ENCODE data around the gene MPL. TPM values are rescaled to one million over a fixed set of nuclear protein-coding genes. Genes with fewer than 3 reads are reported as not detected.
A peak's percentile ranks its signal among the peaks of the same experiment; 100 is the strongest.

MPL gene
- total RNA-seq, 1 donor from 2014 or later, result not detected

DNA sequence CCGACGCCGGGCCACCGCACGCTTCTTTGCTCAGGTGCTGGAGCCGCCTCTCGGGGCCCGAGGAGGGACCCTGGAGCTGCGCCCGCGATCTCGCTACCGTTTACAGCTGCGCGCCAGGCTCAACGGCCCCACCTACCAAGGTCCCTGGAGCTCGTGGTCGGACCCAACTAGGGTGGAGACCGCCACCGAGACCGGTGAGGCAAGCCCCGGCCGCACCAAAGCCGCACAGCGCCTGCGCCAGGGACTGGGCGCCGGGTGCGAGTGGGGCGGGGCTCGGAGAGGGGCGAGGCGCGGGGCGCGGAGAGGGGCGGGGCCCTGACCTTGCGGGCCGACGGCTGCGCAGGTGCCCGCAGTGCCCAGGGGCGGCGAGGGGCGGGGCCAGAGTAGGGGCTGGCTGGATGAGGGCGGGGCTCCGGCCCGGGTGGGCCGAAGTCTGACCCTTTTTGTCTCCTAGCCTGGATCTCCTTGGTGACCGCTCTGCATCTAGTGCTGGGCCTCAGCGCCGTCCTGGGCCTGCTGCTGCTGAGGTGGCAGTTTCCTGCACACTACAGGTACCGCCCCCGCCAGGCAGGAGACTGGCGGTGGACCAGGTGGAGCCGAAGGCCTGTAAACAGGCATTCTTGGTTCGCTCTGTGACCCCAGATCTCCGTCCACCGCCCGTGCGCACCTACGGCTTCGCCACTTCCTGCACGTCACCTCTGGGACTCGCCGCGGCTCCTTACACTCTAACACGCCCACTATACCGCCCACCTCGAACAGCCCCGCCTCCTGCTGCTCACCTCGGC lies 11.4 kb downstream of the MPL start:
- no peaks in the 10 kb centered on the region for H3K36me3 ChIP-seq

DNA sequence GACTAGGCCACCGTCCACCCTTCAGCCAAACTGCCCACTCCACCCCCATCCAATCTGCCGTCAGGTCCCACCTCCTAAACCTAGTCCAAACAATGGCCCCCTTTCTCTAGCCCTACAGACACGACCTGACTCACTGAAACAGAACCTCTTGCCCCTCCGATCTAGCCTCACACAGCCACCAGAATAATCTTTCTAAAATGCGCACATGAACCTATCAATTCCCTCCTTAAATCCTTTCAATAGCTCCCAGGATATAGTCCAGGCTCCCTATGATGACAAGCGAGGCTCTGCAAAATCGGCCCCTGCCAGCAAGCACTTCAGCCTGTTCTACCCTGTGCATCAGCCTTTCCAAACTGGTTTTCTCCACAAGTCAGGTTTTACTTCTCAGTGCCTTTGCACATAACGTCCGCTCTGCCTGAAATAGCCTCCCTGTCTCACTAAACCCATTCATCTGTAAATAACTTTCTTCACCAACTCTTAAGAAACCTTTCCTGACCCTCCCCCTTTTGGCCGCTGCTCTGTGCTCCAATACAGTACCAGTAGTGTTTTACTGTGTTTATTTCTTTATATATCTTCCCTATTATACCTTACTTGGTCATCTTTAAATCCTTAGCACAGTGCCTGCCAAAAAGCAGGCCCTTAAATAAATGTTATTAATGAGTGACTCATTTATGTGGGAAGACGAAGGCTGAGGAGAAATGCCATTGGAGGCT lies 12.1 kb downstream of the MPL start:
- H3K36me3 ChIP-seq, result no peaks in the 10 kb centered on the region
- TF ChIP-seq, protein P1, sequence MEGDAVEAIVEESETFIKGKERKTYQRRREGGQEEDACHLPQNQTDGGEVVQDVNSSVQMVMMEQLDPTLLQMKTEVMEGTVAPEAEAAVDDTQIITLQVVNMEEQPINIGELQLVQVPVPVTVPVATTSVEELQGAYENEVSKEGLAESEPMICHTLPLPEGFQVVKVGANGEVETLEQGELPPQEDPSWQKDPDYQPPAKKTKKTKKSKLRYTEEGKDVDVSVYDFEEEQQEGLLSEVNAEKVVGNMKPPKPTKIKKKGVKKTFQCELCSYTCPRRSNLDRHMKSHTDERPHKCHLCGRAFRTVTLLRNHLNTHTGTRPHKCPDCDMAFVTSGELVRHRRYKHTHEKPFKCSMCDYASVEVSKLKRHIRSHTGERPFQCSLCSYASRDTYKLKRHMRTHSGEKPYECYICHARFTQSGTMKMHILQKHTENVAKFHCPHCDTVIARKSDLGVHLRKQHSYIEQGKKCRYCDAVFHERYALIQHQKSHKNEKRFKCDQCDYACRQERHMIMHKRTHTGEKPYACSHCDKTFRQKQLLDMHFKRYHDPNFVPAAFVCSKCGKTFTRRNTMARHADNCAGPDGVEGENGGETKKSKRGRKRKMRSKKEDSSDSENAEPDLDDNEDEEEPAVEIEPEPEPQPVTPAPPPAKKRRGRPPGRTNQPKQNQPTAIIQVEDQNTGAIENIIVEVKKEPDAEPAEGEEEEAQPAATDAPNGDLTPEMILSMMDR (IDR thresholded peaks at IDR 0.05), result no peak
- H3K9me3 ChIP-seq, result no peaks in the 10 kb centered on the region
- intact Hi-C loops (cut with DNase I), result loop anchor here (1.0 to 10.0 kb wide), 6 partner anchors 9 to 505 kb away; partner anchors contain the start of genes CDC20, CFAP57, EBNA1BP2 and ELOVL1
- H3K27ac ChIP-seq, result peak overlapping the region; percentile 80 to 87
- no peaks in the 10 kb centered on the region for H3K4me1 ChIP-seq
- H3K4me3 ChIP-seq, result peak overlapping the region; percentile 67 to 73
- DNase-seq (ENCODE audit: low spot score in 2 of 2), result no peak
- no peaks in the 10 kb centered on the region for H3K27me3 ChIP-seq

More for the DNA sequence above, 11.4 kb downstream of the MPL start:
- TF ChIP-seq, protein P1 (IDR thresholded peaks at IDR 0.05), result no peak
- intact Hi-C loops (cut with DNase I), result loop anchor here (1.0 to 5.0 kb wide), 4 partner anchors 9 to 177 kb away; partner anchors contain the start of genes CDC20, CFAP57, EBNA1BP2 and ELOVL1
- Histone ChIP-seq H3K9me3 (no peaks in the 10 kb centered on the region), H3K27me3 (no peaks in the 10 kb centered on the region), H3K4me3 (peak overlapping the region; percentile 67 to 73), H3K27ac (peak overlapping the region; percentile 80 to 87), H3K4me1 (no peaks in the 10 kb centered on the region)
- peak; percentile 55 to 92 for DNase-seq (ENCODE audit: low spot score in 2 of 2)

DNA sequence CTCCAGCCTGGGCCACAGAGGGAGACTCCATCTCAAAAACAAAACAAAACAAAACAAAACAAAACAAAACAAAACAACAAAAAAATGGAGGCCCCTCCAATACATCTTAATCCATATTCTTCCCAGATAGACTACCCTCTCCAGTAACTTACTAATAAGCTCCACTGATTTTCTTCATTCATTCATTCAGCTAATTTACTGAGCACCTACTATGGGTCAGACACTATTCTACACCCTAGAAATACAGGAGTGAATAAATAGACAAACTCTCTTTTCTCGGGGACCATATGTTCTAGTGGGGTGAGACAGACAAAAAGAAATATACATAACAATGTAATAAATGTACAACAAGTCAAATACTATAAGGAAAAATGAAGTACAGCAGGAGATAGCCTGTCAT lies 13.4 kb downstream of the MPL start:
- no peaks in the 10 kb centered on the region for H3K36me3 ChIP-seq
- no peak for DNase-seq (ENCODE audit: low spot score in 2 of 2)
- TF ChIP-seq, protein P1 (IDR thresholded peaks at IDR 0.05), result no peak
- H3K4me3 ChIP-seq, result no peak overlapping the region
- no peaks in the 10 kb centered on the region for H3K9me3 ChIP-seq
- H3K27ac ChIP-seq, result no peak overlapping the region
- H3K4me1 ChIP-seq, result no peaks in the 10 kb centered on the region
- no peaks in the 10 kb centered on the region for H3K27me3 ChIP-seq
- intact Hi-C loops (cut with DNase I), result loop anchor here (10.0 kb wide), 2 partner anchors 416 to 506 kb away; partner anchors contain the start of gene ZNF691

DNA sequence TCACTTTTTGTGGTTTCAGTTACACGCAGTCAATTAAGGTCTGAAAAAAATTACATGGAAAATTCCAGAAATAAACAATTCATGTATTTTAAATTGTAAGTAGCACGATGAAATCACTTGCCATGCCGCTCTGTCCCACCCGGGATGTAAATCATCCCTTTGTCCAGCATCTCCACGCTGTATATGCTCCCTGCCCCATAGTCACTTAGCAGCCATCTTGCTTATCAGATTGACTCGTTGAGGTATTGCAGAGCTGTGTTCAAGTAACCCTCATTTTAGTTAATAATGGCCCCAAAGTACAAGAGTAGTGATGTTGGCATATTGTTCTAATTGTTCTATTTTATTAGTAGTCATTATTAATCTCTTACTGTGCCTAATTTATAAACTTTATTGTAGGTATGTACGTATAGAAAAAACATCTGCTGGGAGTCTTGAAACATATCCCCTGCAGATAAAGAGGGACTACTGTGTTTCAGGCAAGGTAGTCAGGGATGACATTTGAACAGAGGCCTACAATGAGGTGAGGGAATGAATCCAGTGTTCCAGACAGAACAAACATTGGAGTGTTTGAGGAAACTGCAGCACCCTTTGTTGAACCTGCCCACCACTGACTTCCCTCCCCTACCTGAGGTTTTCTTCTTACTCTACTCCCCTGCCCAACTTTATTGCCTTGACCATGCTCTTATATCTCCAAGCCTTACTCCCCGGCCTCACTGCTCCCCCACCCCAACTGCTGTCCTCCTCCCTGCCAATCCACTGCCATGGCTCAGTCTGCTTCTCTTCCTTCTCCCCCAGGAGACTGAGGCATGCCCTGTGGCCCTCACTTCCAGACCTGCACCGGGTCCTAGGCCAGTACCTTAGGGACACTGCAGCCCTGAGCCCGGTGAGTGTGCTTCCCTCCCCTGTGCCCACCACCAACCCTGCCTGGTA lies 14.1 kb downstream of the MPL start:
- no peaks in the 10 kb centered on the region for H3K9me3 ChIP-seq
- H3K4me1 ChIP-seq, result no peaks in the 10 kb centered on the region
- no peak overlapping the region for H3K4me3 ChIP-seq
- H3K27ac ChIP-seq, result no peak overlapping the region
- intact Hi-C loops (cut with DNase I), result loop anchor here (10.0 kb wide), 2 partner anchors 417 to 507 kb away; partner anchors contain the start of gene ZNF691
- H3K36me3 ChIP-seq, result no peaks in the 10 kb centered on the region
- TF ChIP-seq, protein P1 (IDR thresholded peaks at IDR 0.05), result no peak
- no peak for DNase-seq (ENCODE audit: low spot score in 2 of 2)
- H3K27me3 ChIP-seq, result no peaks in the 10 kb centered on the region

DNA sequence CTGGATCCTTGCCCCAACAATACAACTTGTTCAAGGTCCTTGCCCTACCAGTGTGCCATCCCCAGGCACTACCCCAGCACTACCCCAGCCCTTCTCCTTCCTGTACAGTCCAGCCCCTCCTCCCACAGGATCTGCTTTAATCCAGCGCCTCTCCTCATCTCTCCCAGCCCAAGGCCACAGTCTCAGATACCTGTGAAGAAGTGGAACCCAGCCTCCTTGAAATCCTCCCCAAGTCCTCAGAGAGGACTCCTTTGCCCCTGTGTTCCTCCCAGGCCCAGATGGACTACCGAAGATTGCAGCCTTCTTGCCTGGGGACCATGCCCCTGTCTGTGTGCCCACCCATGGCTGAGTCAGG lies 14.7 kb downstream of the MPL start:
- no peak for DNase-seq (ENCODE audit: low spot score in 2 of 2)
- no peak overlapping the region for H3K27ac ChIP-seq
- H3K36me3 ChIP-seq, result no peaks in the 10 kb centered on the region
- TF ChIP-seq, protein P1 (IDR thresholded peaks at IDR 0.05), result no peak
- no peaks in the 10 kb centered on the region for H3K4me1 ChIP-seq
- no peak overlapping the region for H3K4me3 ChIP-seq
- H3K27me3 ChIP-seq, result no peaks in the 10 kb centered on the region
- H3K9me3 ChIP-seq, result no peaks in the 10 kb centered on the region
- intact Hi-C loops (cut with DNase I), result loop anchor here (10.0 kb wide), 2 partner anchors 418 to 508 kb away; partner anchors contain the start of gene ZNF691
